ENCODE data around the gene CYP27A1. TPM values are rescaled to one million over a fixed set of nuclear protein-coding genes. Genes with fewer than 3 reads are reported as not detected.
A peak's percentile ranks its signal among the peaks of the same experiment; 100 is the strongest.

Gene CYP27A1
- total RNA-seq, 1 experiment from 2014 or later, result 12.2 TPM

- TF ChIP-seq CTCF (IDR thresholded peaks at IDR 0.05; ENCODE audit: unreplicated experiment), result no peak
- Mint-ChIP-seq H3K4me1 (ENCODE audit: low read depth, unreplicated experiment) (peaks cover 24% of the 10 kb centered on the region), H3K4me3 (ENCODE audit: low read depth, unreplicated experiment) (no peak overlapping the region), H3K27me3 (ENCODE audit: unreplicated experiment) (peaks cover 19% of the 10 kb centered on the region), H3K36me3 (ENCODE audit: insufficient read depth, unreplicated experiment) (no peaks in the 10 kb centered on the region), H3K27ac (ENCODE audit: unreplicated experiment) (no peak overlapping the region), H3K9me3 (ENCODE audit: low read depth, unreplicated experiment) (no peaks in the 10 kb centered on the region)
- no TSS peak for BruUV-seq (replicated peaks)
- peak; percentile 62 for DNase-seq
- CTCF ChIA-PET, result interaction anchor here (0.8 to 1.3 kb wide), 2 partner anchors 116 to 191 kb away, joined by 3 read pairs; no protein-coding TSS in a partner anchor
- intact Hi-C loops (cut with micrococcal nuclease; ENCODE audit: unreplicated experiment), result loop anchor here (5.0 to 10.0 kb wide), 3 partner anchors 47 to 137 kb away; partner anchors contain the start of genes FEV and TTLL4
These were observed 67.8 kb downstream of the CYP27A1 start for GRCh38 chr2:218849721-218850120.

DNA sequence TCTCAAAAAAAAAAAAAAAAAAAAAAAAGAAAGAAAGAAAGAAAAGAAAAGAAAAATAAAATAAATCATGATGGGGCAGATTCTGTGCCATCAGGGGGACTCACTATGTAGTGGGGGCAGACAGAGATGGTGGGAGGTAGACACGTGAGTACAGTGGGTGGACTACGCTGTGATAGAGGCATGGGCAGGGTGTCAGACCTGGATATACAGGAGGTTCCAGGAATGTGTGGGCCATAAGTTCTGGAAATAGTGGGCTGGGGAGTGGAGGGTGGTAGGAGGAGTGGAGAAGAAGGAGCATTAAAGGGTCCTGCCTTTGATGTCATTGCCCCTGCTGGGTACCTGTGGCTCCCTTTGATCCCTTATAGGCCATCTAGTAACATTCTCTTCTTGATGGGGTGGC is 68.8 kb downstream of the CYP27A1 start:
- peaks cover 24% of the 10 kb centered on the region for H3K4me1 Mint-ChIP-seq (ENCODE audit: low read depth, unreplicated experiment)
- intact Hi-C loops (cut with micrococcal nuclease; ENCODE audit: unreplicated experiment), result loop anchor here (10.0 kb wide), 1 partner anchor 134 kb away; the partner anchor contains the start of gene FEV
- H3K27ac Mint-ChIP-seq (ENCODE audit: unreplicated experiment), result no peak overlapping the region
- H3K27me3 Mint-ChIP-seq (ENCODE audit: unreplicated experiment), result peaks cover 29% of the 10 kb centered on the region
- no peaks in the 10 kb centered on the region for H3K9me3 Mint-ChIP-seq (ENCODE audit: low read depth, unreplicated experiment)
- no peak for DNase-seq
- BruUV-seq (replicated peaks), result no TSS peak
- no peaks in the 10 kb centered on the region for H3K36me3 Mint-ChIP-seq (ENCODE audit: insufficient read depth, unreplicated experiment)
- TF ChIP-seq CTCF (IDR thresholded peaks at IDR 0.05; ENCODE audit: unreplicated experiment), result no peak
- H3K4me3 Mint-ChIP-seq (ENCODE audit: low read depth, unreplicated experiment), result no peak overlapping the region
- CTCF ChIA-PET, result interaction anchor here (0.7 to 1.3 kb wide), 3 partner anchors 19 to 191 kb away, joined by 3 read pairs; partner anchors contain the start of genes BCS1L and ZNF142

GRCh38 chr2:218851286-218851685 is 69.3 kb downstream of the CYP27A1 start:
- TF ChIP-seq CTCF (IDR thresholded peaks at IDR 0.05; ENCODE audit: unreplicated experiment), result no peak
- CTCF ChIA-PET, result interaction anchor here (0.7 to 1.3 kb wide), 2 partner anchors 12 to 18 kb away, joined by 3 read pairs; no protein-coding TSS in a partner anchor
- Mint-ChIP-seq H3K4me3 (ENCODE audit: low read depth, unreplicated experiment) (no peak overlapping the region), H3K4me1 (ENCODE audit: low read depth, unreplicated experiment) (peaks cover 24% of the 10 kb centered on the region), H3K9me3 (ENCODE audit: low read depth, unreplicated experiment) (no peaks in the 10 kb centered on the region), H3K36me3 (ENCODE audit: insufficient read depth, unreplicated experiment) (no peaks in the 10 kb centered on the region), H3K27me3 (ENCODE audit: unreplicated experiment) (peaks cover 34% of the 10 kb centered on the region), H3K27ac (ENCODE audit: unreplicated experiment) (no peak overlapping the region)
- intact Hi-C loops (cut with micrococcal nuclease; ENCODE audit: unreplicated experiment), result loop anchor here (10.0 kb wide), 1 partner anchor 134 kb away; the partner anchor contains the start of gene FEV
- DNase-seq, result no peak
- no TSS peak for BruUV-seq (replicated peaks)

GRCh38 chr2:218852911-218853667 is 71.1 kb downstream of the CYP27A1 start:
- Mint-ChIP-seq H3K27me3 (ENCODE audit: unreplicated experiment) (peaks cover 52% of the 10 kb centered on the region), H3K36me3 (ENCODE audit: insufficient read depth, unreplicated experiment) (no peaks in the 10 kb centered on the region), H3K27ac (ENCODE audit: unreplicated experiment) (no peak overlapping the region), H3K9me3 (ENCODE audit: low read depth, unreplicated experiment) (no peaks in the 10 kb centered on the region), H3K4me1 (ENCODE audit: low read depth, unreplicated experiment) (peaks cover 24% of the 10 kb centered on the region), H3K4me3 (ENCODE audit: low read depth, unreplicated experiment) (no peak overlapping the region)
- peak; percentile 72 for DNase-seq
- CTCF ChIA-PET, result interaction anchor here (0.9 kb wide), 1 partner anchor 149 kb away, joined by 3 read pairs; no protein-coding TSS in a partner anchor
- no TSS peak for BruUV-seq (replicated peaks)
- TF ChIP-seq CTCF (IDR thresholded peaks at IDR 0.05; ENCODE audit: unreplicated experiment), result peak; percentile 86
- intact Hi-C loops (cut with micrococcal nuclease; ENCODE audit: unreplicated experiment), result loop anchor here (10.0 kb wide), 1 partner anchor 132 kb away; the partner anchor contains the start of gene FEV
